ENCODE data around the gene TRPC1. TPM values are rescaled to one million over a fixed set of nuclear protein-coding genes. Genes with fewer than 3 reads are reported as not detected.

Gene TRPC1
- total RNA-seq, 2 donors from 2014 or later, result 37.0 to 48.5 TPM

GRCh38 chr3:142809259-142809658, 85.4 kb downstream of the TRPC1 start:
- DNase-seq (ENCODE audit: low spot score) (no peak), ATAC-seq (ENCODE audit: insufficient number of reproducible peaks, low FRiP score, low read depth) (no peak)
- Histone ChIP-seq H3K4me3 (no peak overlapping the region), H3K9me3 (no peaks in the 10 kb centered on the region), H3K36me3 (peaks cover 6% of the 10 kb centered on the region), H3K4me1 (ENCODE audit: control insufficient read depth in 1 of 2, low read depth in 2 of 2) (no peaks in the 10 kb centered on the region), H3K27ac (no peak overlapping the region), H3K27me3 (replicated peaks; ENCODE audit: insufficient read depth) (no peaks in the 10 kb centered on the region)
- no peak for TF ChIP-seq CTCF (IDR thresholded peaks at IDR 0.05)

DNA sequence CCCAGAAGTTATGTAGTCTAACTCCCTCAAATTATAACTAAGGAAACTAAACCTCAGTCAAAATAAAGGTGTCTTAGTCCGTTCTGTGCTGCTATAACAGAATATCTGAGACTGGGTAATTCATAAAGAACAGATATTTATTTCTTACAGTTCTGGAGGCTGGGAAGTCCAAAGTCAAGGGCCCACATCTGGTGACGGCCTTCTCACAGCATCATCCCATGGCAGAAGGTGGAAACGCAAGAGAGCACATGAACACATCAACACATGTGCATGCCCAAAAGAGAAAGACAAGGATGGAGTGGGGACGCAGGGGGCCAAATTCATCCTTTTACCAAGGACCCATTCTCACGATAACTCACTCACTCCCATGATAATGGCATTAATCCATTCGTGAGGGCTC, 92.0 kb downstream of the TRPC1 start:
- ATAC-seq (ENCODE audit: insufficient number of reproducible peaks, low FRiP score, low read depth) (no peak), DNase-seq (ENCODE audit: low spot score) (no peak)
- no peaks in the 10 kb centered on the region for H3K27me3 ChIP-seq (replicated peaks; ENCODE audit: insufficient read depth)
- H3K36me3 ChIP-seq, result no peaks in the 10 kb centered on the region
- H3K27ac ChIP-seq, result no peak overlapping the region
- TF ChIP-seq CTCF (IDR thresholded peaks at IDR 0.05), result no peak
- no peaks in the 10 kb centered on the region for H3K4me1 ChIP-seq (ENCODE audit: control insufficient read depth in 1 of 2, low read depth in 2 of 2)
- no peak overlapping the region for H3K4me3 ChIP-seq
- H3K9me3 ChIP-seq, result no peaks in the 10 kb centered on the region

DNA sequence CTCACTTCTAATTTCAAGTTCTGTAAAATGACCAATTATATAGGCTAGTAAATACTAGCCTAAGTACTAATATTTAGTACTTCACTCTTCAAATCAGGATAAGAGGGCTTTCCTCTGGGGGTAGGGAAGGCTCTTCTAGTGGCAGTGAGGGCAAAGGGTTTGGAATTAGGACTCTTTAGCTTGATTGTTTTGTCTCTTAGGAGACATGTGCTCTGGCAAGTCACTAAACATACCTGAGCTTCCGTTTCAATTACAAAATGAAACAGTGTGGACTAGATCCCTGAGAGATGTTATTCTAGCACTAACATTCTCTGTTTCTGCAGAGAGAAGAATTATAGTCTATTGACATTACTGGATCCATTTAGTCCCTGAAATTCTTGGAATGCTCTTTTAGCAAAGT, 93.5 kb downstream of the TRPC1 start:
- H3K27ac ChIP-seq, result no peak overlapping the region
- no peaks in the 10 kb centered on the region for H3K4me1 ChIP-seq (ENCODE audit: control insufficient read depth in 1 of 2, low read depth in 2 of 2)
- H3K36me3 ChIP-seq, result no peaks in the 10 kb centered on the region
- DNase-seq (ENCODE audit: low spot score), result no peak
- no peak overlapping the region for H3K4me3 ChIP-seq
- no peak for TF ChIP-seq CTCF (IDR thresholded peaks at IDR 0.05)
- no peaks in the 10 kb centered on the region for H3K9me3 ChIP-seq
- no peaks in the 10 kb centered on the region for H3K27me3 ChIP-seq (replicated peaks; ENCODE audit: insufficient read depth)
- no peak for ATAC-seq (ENCODE audit: insufficient number of reproducible peaks, low FRiP score, low read depth)

DNA sequence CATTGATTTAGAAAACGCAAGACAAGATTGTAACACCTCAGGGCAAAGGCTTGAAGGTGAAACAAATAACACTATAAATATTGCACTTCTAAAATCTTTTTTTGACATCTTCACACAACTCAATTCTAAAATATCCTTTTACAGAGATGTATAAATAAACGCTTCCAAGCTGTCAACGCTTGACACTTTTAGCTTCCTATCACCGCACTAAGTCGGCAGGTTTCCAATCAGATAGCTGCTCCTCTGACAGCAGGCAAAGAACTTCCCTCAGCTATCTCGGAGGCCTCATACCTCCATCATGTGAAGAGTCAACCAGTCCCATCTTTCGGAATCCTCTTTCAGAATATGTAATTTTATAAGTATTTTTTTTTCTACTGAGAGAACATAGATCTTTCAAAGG, 94.1 kb downstream of the TRPC1 start:
- Histone ChIP-seq H3K9me3 (no peaks in the 10 kb centered on the region), H3K27ac (no peak overlapping the region), H3K4me3 (no peak overlapping the region), H3K36me3 (no peaks in the 10 kb centered on the region), H3K27me3 (replicated peaks; ENCODE audit: insufficient read depth) (no peaks in the 10 kb centered on the region), H3K4me1 (ENCODE audit: control insufficient read depth in 1 of 2, low read depth in 2 of 2) (no peaks in the 10 kb centered on the region)
- no peak for TF ChIP-seq CTCF (IDR thresholded peaks at IDR 0.05)
- DNase-seq (ENCODE audit: low spot score) (no peak), ATAC-seq (ENCODE audit: insufficient number of reproducible peaks, low FRiP score, low read depth) (no peak)

GRCh38 chr3:142818651-142819050, 94.8 kb downstream of the TRPC1 start:
- no peaks in the 10 kb centered on the region for H3K9me3 ChIP-seq
- no peak overlapping the region for H3K27ac ChIP-seq
- TF ChIP-seq CTCF (IDR thresholded peaks at IDR 0.05), result no peak
- no peaks in the 10 kb centered on the region for H3K36me3 ChIP-seq
- H3K4me3 ChIP-seq, result no peak overlapping the region
- H3K27me3 ChIP-seq (replicated peaks; ENCODE audit: insufficient read depth), result no peaks in the 10 kb centered on the region
- H3K4me1 ChIP-seq (ENCODE audit: control insufficient read depth in 1 of 2, low read depth in 2 of 2), result no peaks in the 10 kb centered on the region
- no peak for ATAC-seq (ENCODE audit: insufficient number of reproducible peaks, low FRiP score, low read depth)
- DNase-seq (ENCODE audit: low spot score), result no peak

Data from thoracic aorta (tissue), 2 donors.